Measurements from ENCODE around the gene FRMPD4.

FRMPD4 gene

GRCh38 chrX:12223650-12224049 lies 85.4 kb downstream of the FRMPD4 start:
- DNase-seq: no peak

GRCh38 chrX:12225107-12225506 lies 86.8 kb downstream of the FRMPD4 start:
- DNase-seq: no peak

DNA sequence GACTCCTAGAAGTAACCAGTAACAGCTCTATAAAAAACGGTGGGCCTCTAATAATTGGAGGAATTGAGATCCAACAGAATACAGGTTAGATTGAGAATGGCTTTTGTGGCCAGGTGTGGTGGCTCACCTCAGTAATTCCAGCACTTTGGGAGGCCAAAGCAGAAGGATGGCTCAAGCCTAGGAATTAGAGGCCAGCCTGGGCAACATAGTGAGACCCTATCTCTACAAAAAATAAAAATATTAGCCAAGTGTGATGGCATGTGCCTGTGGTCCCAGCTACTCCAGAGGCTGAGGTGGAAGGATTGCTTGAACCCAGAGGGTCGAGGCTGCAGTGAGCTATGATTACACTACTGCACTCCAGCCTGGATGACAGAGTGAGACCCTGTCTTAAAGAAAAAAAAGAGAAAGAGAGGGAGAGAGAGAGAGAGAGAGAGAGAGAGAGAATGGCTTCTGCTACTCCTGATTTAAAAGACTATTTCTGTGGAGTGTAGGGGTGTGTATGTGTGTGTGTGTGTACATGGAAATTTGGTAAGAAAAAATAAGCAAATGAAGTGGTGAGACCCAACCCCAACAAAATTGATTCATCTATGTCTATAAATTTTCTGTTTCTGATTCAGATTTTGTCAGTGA lies 89.3 kb downstream of the FRMPD4 start:
- DNase-seq: no peak

GRCh38 chrX:12228862-12229261 lies 90.6 kb downstream of the FRMPD4 start:
- no peak for DNase-seq

- no peak for DNase-seq
Measured at GRCh38 chrX:12229986-12230385, 91.7 kb downstream of the FRMPD4 start.

GRCh38 chrX:12234534-12235329 lies 96.5 kb downstream of the FRMPD4 start:
- DNase-seq: peak; percentile 38

- no peak for DNase-seq
Measured at GRCh38 chrX:12236156-12236555, 97.9 kb downstream of the FRMPD4 start.

DNA sequence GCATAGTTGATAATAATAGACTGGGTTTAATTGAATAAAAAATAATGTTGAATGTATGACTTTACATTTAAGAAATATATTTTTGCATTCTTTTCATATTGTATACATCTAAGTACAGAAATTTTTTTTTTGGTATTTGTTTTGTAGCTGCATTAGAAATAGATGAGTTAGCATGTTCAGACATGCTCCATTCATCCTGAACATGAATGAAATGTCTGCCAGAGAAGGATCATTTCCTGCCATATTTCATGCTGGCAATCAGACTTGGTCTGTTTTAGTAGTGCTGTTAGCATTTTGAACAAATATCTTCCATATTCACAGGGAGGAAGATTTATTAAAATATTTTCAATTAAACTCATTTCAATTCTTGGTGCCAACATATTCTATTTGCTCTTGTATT lies 98.9 kb downstream of the FRMPD4 start:
- peak; percentile 28 for DNase-seq

DNA sequence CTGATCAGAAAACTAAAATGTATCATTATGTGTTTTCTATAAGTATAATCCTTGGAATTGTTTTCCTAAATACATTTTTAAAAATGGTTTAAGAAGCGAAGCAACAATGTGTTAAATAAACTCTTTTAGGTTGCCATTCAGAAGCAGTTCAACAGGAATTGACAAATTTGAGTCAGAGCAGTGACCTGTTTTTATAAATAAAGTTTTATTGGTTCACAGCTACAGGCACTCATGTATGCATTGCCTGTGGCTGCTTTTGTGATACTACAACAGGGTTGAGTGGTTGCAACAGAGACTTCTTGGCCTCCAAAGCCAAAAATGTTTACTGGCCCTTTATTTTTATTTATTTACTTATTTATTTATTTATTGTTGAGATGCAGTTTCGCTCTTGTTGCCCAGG lies 99.5 kb downstream of the FRMPD4 start:
- DNase-seq: no peak

- DNase-seq: no peak
Measured at GRCh38 chrX:12239356-12240082, 101.2 kb downstream of the FRMPD4 start.

DNA sequence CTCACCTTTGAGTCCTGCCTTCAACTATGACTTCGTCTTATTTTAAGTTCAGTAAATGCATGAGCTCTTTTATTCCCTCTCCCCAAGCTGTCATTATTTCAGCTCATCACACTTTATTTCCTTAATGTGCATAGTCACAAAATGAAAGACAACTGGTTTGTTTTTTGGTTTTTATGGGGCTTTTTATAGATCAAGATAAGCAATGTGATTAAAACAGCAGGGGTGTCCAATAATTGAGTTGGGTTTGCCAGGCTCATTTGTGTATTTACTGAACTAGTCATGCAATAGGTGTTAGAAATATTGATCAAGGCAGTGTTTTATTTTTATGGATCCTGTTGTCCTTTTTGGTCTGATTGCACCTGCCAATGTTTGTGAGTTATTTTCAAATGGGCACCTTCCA lies 102.2 kb downstream of the FRMPD4 start:
- no peak for DNase-seq

GRCh38 chrX:12241026-12241425 lies 102.8 kb downstream of the FRMPD4 start:
- DNase-seq: no peak

GRCh38 chrX:12245650-12246645 lies 107.7 kb downstream of the FRMPD4 start:
- DNase-seq: no peak

- DNase-seq: no peak
Measured at GRCh38 chrX:12249997-12250396, 111.7 kb downstream of the FRMPD4 start.

DNA sequence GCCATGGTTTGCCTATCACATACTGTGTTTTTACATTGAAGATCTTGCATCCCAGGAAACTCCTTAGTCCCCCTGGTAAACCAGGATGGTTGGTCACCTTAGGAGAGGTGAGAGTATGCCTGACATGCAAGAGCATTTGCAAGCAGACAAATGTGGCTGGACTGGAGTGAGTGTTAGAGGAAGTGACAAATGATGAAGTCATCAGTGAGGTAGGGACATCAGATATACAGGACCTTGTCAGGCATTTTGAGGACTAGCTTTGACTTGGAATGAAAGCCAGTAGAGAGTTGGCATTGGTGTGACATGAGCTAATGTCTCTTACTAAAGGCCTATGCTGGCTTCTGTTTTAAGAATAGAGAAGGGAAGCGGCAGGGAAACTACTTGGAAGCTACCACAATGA lies 124.9 kb downstream of the FRMPD4 start:
- no peak for DNase-seq

DNA sequence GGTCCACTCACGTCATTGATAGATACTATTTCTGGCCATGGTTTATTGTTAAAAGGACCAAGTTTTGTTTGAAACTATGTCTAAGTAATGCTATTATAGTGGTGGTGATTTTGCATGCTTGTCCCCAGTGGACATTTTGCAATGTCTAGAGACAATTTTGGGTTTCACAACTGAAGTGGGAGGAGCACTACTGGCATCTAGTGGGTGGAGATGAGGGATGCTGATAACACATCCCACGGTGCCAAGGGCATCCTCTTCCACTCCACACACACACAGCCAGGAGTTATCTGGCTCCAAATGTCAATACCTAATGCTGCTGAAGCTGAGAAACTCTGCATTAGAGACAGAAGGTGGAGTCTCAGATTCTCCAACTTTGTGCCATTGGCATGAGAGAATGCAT lies 131.2 kb downstream of the FRMPD4 start:
- DNase-seq: no peak

DNA sequence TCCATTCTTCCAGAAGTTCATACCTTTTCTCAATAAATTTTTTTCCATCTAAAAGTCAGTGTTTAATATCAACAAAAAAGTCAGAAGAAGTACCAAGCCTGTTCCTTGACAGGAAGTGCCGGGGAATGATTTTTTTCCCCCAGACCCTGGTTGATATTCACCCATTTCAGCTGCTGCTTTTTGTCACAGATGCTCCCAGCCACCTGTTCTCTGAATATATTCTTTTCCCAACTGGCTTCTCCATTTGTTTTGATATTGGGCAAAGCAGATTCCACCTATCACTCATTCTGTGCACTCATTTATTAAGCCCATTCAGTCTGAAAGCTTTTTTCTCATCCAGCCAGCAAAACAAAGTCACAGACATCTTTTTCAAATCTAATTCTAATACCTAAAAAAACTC lies 139.9 kb downstream of the FRMPD4 start:
- no peak for DNase-seq

DNA sequence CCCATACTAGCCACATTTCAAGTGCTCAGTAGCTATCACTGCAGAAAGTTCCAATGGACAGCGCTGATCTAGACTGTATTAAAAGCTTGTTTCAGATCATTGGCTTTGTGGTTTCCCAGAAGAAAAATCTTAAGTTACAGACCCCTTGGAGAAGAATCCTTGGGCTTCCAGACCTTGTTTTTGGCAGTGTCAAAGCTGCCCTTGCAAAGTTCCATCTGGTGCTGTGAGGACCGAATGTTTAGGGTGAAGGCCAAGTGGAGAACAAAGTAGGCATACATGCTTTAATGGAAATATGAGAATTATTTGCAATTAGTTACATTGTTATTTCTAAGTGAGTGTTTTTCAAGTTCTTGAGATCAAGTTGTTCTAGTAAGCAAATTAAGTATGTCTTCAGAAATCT lies 144.7 kb downstream of the FRMPD4 start:
- DNase-seq: no peak

- DNase-seq: no peak
Measured at GRCh38 chrX:12292996-12293765, 154.9 kb downstream of the FRMPD4 start.

GRCh38 chrX:12297353-12297752 lies 159.1 kb downstream of the FRMPD4 start:
- DNase-seq: no peak

DNA sequence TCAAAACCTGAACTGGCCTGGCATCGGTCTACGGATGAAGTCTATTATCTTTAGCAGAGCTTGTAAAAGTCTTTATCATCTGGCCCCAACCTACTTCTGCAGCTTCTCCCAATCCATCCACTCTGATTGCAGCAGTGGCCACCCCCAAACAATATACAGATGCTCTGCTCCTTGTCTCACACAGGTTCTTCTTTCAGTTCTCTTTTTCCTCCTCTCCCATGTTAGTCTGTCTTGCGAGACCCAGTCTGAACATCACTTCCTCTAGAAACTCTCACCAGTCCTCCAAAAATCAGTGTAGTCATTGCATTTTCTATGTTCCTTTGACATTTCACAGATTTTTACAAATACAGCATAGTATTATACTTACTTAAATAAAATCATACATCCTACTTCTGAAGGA lies 163.0 kb downstream of the FRMPD4 start:
- DNase-seq: no peak

DNA sequence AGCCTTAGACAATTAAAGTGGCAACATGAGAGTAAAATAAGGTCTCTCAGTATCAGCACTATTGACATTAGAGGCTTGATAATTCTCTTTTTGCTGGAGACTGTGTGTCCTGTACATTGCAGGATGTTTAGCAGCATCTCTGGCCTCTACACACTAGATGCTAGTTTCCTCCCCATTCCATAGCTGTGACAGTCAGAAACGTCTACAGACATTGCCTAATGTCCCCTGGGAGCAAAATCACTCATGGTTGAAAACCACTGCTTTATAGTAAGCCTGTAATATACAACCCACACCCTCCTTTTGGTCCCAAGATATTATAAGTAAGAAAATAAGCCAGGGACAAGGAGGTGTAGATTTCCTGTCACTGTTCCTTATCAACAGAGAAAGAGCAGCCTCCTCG lies 166.0 kb downstream of the FRMPD4 start:
- no peak for DNase-seq

Measured in NCI-H1105 treated with DMSO at 0.1 percent for 48 hours (cell line).